GM18858 (cell line): ENCODE results near the gene CDC27.
"Not testable (repeated sequence)": the region's sequence is repeated elsewhere in the genome, so short reads cannot be mapped to it uniquely, and the experiment has no call there.

ENCODE experiments used
- ATAC-seq: cut with Tn5 transposase; IDR thresholded peaks from one replicate; pipeline ENCODE4 v1.9.1; 2021; ENCODE audit not compliant: unreplicated experiment

The CDC27 gene

GRCh38 chr17:47219621-47220475, 30.8 kb upstream of the CDC27 start:
- no peak for ATAC-seq

GRCh38 chr17:47218896-47219430, 29.9 kb upstream of the CDC27 start:
- ATAC-seq = no peak

DNA sequence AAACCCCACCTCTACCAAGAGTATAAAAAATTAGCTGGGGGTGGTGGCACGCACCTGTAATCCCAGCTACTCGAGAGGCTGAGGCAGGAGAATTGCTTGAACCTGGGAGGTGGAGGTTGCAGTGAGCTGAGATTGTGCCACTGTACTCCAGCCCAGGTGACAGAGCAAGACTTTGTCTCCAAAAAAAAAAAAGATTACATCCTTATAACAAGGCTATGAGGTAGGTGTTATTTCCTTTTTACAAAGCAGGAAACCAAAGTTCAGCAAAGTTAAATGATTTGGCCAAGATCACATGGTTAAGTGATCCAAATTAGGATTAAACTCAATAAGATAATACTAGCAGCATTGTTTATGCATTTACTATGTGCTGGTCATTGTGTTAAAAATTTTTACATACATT, 28.2 kb upstream of the CDC27 start:
- ATAC-seq = not testable (repeated sequence)

DNA sequence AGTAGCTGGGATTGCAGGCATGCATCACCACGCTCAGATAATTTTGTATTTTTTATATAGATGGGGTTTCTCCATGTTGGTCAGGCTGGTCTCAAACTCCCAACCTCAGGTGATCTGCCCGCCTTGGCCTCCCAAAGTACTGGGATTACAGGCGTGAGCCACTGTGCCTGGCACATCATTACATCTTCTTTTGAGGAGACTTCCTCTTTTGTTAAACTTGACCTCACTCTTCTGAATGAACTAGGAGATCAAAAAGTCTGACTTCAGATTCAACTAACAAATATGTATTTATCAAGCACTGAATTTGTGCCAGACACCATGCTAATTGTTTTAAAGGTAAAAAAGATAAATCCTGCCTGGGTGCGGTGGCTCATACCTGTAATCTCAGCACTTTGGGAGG, 27.7 kb upstream of the CDC27 start:
- ATAC-seq = not testable (repeated sequence)

GRCh38 chr17:47214931-47215330, 25.8 kb upstream of the CDC27 start:
- ATAC-seq = no peak

DNA sequence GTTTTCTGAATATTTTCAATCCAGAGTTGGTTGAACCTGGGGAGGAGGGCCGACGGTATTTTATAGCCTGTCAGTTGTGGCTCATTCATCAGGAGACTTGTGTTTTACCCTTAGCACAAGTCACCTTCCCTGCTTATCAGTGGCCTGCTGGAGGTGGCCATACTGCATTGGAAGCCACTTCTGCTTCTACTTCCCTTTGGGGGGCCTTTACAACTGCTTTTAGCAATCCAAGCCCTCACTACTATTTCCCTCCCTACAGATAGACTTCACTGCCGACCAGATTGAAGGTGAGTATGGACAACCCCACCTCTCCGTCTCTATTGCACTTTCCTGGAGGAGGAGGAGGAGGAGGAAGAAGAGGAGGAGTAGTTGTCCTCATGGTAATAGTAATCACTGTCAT, 24.4 kb upstream of the CDC27 start:
- no peak for ATAC-seq

GRCh38 chr17:47212458-47212857, 23.4 kb upstream of the CDC27 start:
- no peak for ATAC-seq

GRCh38 chr17:47210779-47211178, 21.7 kb upstream of the CDC27 start:
- ATAC-seq = no peak

DNA sequence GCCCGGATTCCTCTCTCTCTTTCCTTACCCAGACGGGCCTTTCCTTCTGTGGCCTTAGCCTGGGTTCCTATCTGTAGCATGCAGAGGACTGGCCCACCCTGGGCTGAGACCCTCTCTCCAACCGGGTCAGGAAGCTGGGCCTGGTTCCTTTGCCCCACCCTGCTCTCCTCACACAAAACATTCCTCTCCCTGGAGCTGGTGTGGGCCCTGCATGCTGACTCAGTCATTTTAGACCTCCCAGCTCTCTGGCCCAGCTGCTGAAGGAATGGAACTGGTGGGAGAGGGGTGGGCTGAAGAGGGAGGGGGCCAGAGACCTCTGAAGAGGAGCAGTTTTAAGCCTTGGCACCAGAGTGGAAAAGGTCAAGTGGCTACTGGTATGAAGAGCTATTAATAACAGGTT, 21.0 kb upstream of the CDC27 start:
- ATAC-seq = no peak

DNA sequence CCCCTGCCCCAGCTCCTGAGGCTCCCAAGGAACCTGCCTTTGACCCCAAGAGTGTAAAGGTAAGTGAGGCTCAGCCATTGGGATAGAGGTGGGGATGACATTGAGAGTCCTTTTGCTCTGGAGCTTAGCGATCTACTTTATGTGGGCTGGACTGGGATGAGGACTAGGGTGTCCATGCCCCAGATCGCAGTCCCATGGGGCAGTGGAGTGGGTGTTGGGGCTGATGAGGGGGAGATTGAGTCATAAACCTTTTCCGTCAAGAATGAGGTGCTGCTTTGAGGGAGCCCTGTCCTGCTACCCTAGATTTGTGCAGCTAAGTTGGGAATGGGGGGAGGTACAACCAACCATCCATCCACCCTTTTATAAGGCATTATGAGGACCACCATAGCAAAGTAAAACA, 20.4 kb upstream of the CDC27 start:
- no peak for ATAC-seq

GRCh38 chr17:47208744-47209488, 19.8 kb upstream of the CDC27 start, which contains the start of gene MYL4:
MYL4 (plus strand) TSS chr17:47209348; CDS start chr17:47209423, 75 bp downstream.
- ATAC-seq = no peak

- ATAC-seq = no peak
These were observed 18.3 kb upstream of the CDC27 start for GRCh38 chr17:47207143-47208067.

DNA sequence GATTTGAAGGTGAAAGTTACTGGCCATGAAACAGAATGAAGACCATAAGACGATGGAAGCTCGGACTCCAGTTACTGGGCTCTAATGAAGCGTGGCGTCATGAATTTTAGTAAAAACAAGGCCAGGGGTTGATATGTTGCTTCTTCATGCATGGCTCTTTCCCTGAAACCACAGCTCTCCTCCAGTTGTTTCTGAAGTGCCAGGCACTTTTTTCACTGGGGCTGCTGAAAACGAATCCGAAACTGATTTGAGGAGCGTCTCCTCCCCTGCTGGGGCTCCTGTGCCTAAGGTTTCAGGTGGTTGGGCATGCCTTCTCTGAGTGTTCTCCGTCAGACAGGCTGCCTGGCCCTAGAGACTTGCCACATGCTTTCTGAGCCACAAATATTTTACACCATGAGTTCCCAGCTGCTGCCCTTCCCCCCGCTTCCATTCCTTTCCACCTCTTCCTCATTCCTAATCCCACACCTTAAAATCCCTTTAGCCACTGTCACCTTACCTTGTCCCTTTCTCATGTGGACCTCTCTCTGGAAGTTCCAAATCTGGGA, 16.4 kb upstream of the CDC27 start:
- ATAC-seq = peak; percentile 56

GRCh38 chr17:47204722-47205418, 15.8 kb upstream of the CDC27 start:
- ATAC-seq = peak; percentile 36

DNA sequence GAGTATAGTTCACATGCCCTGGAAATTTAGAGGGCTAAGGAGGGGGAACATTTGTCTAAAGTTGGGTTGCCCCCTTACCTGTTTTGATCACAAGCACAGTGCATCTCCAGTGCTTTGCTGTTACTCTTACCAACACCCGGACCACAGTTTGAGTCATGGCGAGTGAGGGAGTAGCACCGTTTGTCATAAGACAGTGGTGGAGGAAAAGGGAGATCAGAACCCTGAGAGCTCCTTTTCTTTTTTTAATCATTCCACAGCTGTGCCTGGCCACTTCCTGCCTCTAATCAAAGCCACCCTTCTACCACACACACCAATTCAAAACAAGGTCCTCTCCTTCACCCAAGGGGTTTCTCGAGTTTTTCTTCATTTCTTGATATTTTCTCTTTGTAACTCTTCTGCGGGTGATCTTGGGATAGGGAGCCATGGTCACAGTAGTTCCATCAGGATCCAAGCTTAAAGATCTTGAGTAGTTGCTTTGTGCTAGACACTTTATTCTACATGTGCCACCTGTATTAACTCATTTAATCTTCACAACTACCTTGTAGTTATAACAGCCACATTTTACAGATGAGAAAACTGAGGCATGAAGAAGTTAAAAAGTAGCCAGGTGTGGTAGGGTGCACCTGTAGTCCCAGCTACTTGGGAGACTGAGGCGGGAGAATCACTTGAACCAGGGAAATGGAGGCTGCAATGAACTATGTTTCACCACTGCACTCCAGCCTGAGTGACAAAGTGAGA, 15.1 kb upstream of the CDC27 start:
- no peak for ATAC-seq

GRCh38 chr17:47201166-47201565, 12.1 kb upstream of the CDC27 start:
- ATAC-seq = no peak

DNA sequence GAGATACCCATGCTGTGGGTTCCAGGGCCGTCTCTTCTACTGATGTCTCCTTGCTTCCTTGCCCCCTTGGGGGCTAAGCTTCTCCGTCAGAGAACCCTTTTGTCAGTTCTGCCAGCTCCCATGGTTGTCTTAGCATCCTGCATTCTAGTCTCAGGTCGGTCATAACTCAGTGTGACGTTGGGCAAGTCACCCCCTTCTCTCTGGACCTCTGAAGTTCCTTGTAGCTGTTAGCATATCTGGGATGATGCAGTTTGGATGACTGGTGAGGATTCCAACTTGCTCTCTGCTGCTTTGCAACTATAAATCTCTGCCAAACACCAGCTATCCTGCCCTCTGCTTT, 11.2 kb upstream of the CDC27 start:
- no peak for ATAC-seq

DNA sequence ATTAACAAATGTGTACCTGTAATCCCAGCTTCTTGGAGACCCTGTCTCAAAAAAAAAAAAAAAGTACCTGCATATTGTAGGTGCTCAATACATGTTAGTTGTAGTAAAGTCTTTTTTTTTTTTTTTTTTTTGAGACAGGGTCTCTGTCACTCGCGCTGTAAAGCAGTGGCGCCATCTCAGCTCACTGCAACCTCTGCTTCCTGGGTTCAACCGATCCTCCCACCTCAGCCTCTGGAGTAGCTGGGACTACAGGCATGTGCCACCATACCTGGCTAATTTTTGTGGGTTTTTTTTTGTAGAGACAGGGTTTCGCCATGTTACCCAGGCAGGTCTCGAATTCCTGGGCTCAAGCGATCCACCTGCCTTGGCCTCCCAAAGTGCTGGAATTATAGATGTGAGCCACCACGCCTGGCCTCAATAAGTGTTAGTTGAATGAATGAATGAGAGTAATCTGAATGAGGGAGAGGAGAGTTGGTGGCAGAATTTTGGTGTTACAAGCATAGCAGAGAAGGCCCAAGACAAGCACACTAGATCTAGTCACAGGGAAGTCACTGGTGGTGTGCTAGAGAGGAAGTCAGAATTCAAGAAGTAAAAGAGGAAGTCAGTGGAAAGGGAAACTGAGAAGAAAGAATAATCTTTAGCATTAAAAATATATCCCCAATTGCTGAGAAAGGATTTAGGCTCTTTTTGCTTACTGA, 10.7 kb upstream of the CDC27 start:
- no peak for ATAC-seq

DNA sequence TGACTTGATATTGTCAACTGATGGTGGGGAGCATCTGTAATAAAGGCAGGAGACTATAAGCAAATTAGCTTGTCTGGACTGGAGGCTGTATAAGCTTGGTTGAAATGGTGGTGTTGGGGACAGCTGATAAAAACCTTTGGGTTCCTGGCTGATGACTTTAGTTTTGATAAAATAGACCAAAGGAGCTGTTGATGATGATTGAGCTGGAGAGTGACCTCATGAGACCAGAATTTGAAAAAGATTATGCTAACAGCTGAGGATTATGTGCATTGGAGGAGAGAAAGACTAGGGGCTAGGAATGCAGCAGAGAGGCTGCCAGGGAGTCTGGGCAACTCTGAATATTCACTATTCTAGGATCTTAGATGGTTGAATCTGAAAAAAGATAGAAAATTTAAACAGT, 8.7 kb upstream of the CDC27 start:
- ATAC-seq = no peak
